Tibial nerve (tissue), 4 donors: Measurements from ENCODE around the gene TCEA3.

ENCODE experiments used
- CTCF ChIP-seq, 5 experiments: fragments of 200-600 bp in 3 of 5; fragments of 450-650 bp in 2 of 5; sonication (generic) in 3 of 5; IDR thresholded peaks; one replicate each; pipeline ENCODE4 v1.5.1; 2016 to 2019; ENCODE audit warnings: antibody characterized with exemption in 5 of 5, mild to moderate bottlenecking in 3 of 5, moderate library complexity in 2 of 5
- EP300 ChIP-seq, 2 donors: sonication (generic); formaldehyde crosslinking; IDR thresholded peaks; one replicate each; pipeline ENCODE4 v1.6.1; 2017; ENCODE audit warnings: antibody characterized with exemption in 2 of 2, mild to moderate bottlenecking in 1 of 2
- POLR2A ChIP-seq, 2 donors: fragments of 450-650 bp; IDR thresholded peaks; one replicate each; pipeline ENCODE4 v1.6.1; 2017; ENCODE audit warnings: antibody characterized with exemption in 2 of 2, mild to moderate bottlenecking in 2 of 2, moderate library complexity in 2 of 2

GRCh38 chr1:23442751-23443150 is 18.2 kb upstream of the TCEA3 start:
- TF ChIP-seq EP300 (IDR thresholded peaks at IDR 0.05) (no peak), CTCF (IDR thresholded peaks at IDR 0.05) (no peak), POLR2A (IDR thresholded peaks at IDR 0.05) (no peak)
